HPDE6-E6E7 (cell line): ENCODE data around the gene ZNF709.
"Not testable (repeated sequence)": the region's sequence is repeated elsewhere in the genome, so short reads cannot be mapped to it uniquely, and the experiment has no call there.

Source experiments
- DNase-seq: peaks from one replicate; pipeline ENCODE4 v3.0.0; 2011; ENCODE audit warnings: missing footprints; ENCODE audit errors: extremely low spot score

The ZNF709 gene

GRCh38 chr19:12450844-12451243 is 33.8 kb downstream of the ZNF709 start:
- no peak for DNase-seq

- DNase-seq: no peak
Observed at GRCh38 chr19:12448808-12449207, 35.8 kb downstream of the ZNF709 start.

GRCh38 chr19:12440541-12441316 is 43.9 kb downstream of the ZNF709 start, which contains the start of gene ZNF443:
Gene ZNF443 (minus strand): TSS chr19:12441021. CDS start chr19:12440914, 107 bp downstream.
- peak; percentile 87 for DNase-seq

- not testable (repeated sequence) for DNase-seq
Observed at GRCh38 chr19:12439686-12440540, 44.7 kb downstream of the ZNF709 start.

- not testable (repeated sequence) for DNase-seq
Observed at GRCh38 chr19:12430726-12431299, 53.8 kb downstream of the ZNF709 start.

- DNase-seq: no peak
Observed at GRCh38 chr19:12425888-12426274, 58.7 kb downstream of the ZNF709 start.

- DNase-seq: no peak
Observed at GRCh38 chr19:12425236-12425887, 59.3 kb downstream of the ZNF709 start.

- DNase-seq: not testable (repeated sequence)
Observed at GRCh38 chr19:12417273-12417672, 67.3 kb downstream of the ZNF709 start.

- DNase-seq: no peak
Observed at GRCh38 chr19:12411893-12412292, 72.7 kb downstream of the ZNF709 start.
